ENCODE measurements around the gene MTCL1.

Gene MTCL1

DNA sequence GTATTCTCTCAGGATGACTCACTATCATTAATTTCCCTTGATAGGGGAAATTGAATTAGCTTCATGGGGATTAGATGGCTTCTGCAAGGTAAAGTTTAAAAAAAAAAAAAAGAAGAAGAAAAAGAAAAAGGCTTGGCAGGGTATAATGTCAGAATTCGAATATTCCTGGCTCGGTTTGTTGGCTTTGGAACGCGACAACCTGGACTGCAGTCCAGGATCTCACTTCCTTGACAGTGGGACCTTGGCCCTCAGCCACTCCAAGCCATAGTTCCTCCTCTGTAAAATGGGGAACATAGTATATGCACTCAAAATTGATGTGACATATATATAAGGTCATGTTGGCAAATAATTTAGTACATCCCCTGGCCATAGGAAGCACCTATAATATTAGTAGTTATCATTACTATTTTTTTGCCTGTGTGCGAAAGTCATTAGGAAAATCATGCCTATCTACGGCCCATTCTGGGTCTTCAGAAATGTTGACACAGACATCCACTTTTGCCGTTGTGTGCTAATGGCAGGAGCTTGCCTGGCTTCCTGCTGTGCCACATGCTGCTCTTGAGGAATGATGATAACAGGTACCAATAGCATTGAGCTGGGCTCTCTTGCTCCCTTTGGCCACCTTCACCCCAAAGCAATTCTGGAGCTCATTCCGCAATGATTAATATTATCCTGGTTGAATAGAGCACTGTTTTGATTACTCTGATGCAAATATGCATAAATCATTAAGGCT is 97.9 kb downstream of the MTCL1 start:
- Histone ChIP-seq H4K91ac (ENCODE audit: low read depth, low read length) (no peak overlapping the region), H3K4me2 (ENCODE audit: low read length) (no peak overlapping the region), H3K9me3 (ENCODE audit: insufficient read depth, low read depth, low read length) (no peaks in the 10 kb centered on the region), H3K14ac (ENCODE audit: low read length) (no peak overlapping the region), H2BK5ac (ENCODE audit: low read depth, low read length, poor library complexity) (no peak overlapping the region), H3K79me1 (ENCODE audit: low read length) (peaks cover 8% of the 10 kb centered on the region), H3K9ac (ENCODE audit: low read length) (no peak overlapping the region), H2AFZ (ENCODE audit: insufficient read depth, low read length, poor library complexity) (no peak overlapping the region), H2BK12ac (ENCODE audit: low read length) (no peak overlapping the region), H3K27ac (ENCODE audit: low read depth, low read length) (no peak overlapping the region), H2AK5ac (ENCODE audit: low read length) (no peak overlapping the region), H3K4ac (ENCODE audit: low read depth, low read length) (no peak overlapping the region), H2BK120ac (ENCODE audit: insufficient read depth, low read length, poor library complexity) (no peak overlapping the region), H3K36me3 (ENCODE audit: control insufficient read depth in 1 of 2, insufficient read depth in 2 of 2, low read length in 2 of 2) (no peaks in the 10 kb centered on the region), H3K23ac (ENCODE audit: low read length) (no peak overlapping the region), H4K12ac (ENCODE audit: low read depth, low read length) (no peak overlapping the region), H3K27me3 (ENCODE audit: insufficient read depth, low read length) (no peaks in the 10 kb centered on the region), H3K18ac (ENCODE audit: low read length) (no peak overlapping the region), H3K4me1 (ENCODE audit: control insufficient read depth in 1 of 2, insufficient read depth in 2 of 2, low read length in 2 of 2) (peaks cover 18 to 21% of the 10 kb centered on the region in 2 experiments), H3K4me3 (ENCODE audit: low read depth, low read length) (no peak overlapping the region), H4K8ac (ENCODE audit: low read depth, low read length) (no peak overlapping the region), H3K79me2 (ENCODE audit: control insufficient read depth, insufficient read depth, low read length, poor library complexity) (no peaks in the 10 kb centered on the region)
- no CpG with 5 or more reads among the region's 8 CpGs for WGBS (ENCODE audit: extremely low coverage, insufficient coverage, insufficient read length)
- no peak for DNase-seq

DNA sequence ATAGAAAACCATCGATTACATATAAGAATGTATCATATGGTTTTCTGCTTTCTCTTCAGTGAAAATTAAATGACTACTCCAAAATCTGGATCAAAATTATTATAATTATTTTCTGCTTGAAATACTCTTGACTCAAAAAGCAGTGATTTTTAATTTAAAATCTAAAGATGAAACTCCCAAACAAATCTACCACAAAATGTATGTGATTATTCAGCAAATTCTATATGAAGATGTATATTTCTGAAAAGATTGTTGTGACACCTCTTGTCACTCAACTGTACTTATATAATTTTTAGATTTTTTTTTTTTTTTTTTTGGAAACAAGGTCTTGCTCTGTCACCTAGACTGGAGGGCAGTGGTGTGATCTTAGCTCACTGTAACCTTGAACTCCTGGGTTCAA is 98.6 kb downstream of the MTCL1 start:
- no CpG with 5 or more reads among the region's 1 CpG for WGBS (ENCODE audit: extremely low coverage, insufficient coverage, insufficient read length)
- H3K23ac ChIP-seq (ENCODE audit: low read length), result no peak overlapping the region
- no peaks in the 10 kb centered on the region for H3K79me2 ChIP-seq (ENCODE audit: control insufficient read depth, insufficient read depth, low read length, poor library complexity)
- no peaks in the 10 kb centered on the region for H3K36me3 ChIP-seq (ENCODE audit: control insufficient read depth in 1 of 2, insufficient read depth in 2 of 2, low read length in 2 of 2)
- H3K9me3 ChIP-seq (ENCODE audit: insufficient read depth, low read depth, low read length), result no peaks in the 10 kb centered on the region
- no peak overlapping the region for H3K14ac ChIP-seq (ENCODE audit: low read length)
- no peak overlapping the region for H3K9ac ChIP-seq (ENCODE audit: low read length)
- H3K27me3 ChIP-seq (ENCODE audit: insufficient read depth, low read length), result no peaks in the 10 kb centered on the region
- no peak overlapping the region for H2BK5ac ChIP-seq (ENCODE audit: low read depth, low read length, poor library complexity)
- no peak overlapping the region for H3K4me3 ChIP-seq (ENCODE audit: low read depth, low read length)
- peaks cover 8% of the 10 kb centered on the region for H3K79me1 ChIP-seq (ENCODE audit: low read length)
- no peak overlapping the region for H3K4ac ChIP-seq (ENCODE audit: low read depth, low read length)
- no peak overlapping the region for H2BK120ac ChIP-seq (ENCODE audit: insufficient read depth, low read length, poor library complexity)
- no peak overlapping the region for H2AFZ ChIP-seq (ENCODE audit: insufficient read depth, low read length, poor library complexity)
- no peak overlapping the region for H4K12ac ChIP-seq (ENCODE audit: low read depth, low read length)
- DNase-seq, result no peak
- no peak overlapping the region for H4K91ac ChIP-seq (ENCODE audit: low read depth, low read length)
- H4K8ac ChIP-seq (ENCODE audit: low read depth, low read length), result no peak overlapping the region
- peaks cover 18 to 21% of the 10 kb centered on the region in 2 experiments for H3K4me1 ChIP-seq (ENCODE audit: control insufficient read depth in 1 of 2, insufficient read depth in 2 of 2, low read length in 2 of 2)
- H2BK12ac ChIP-seq (ENCODE audit: low read length), result no peak overlapping the region
- H3K18ac ChIP-seq (ENCODE audit: low read length), result no peak overlapping the region
- H3K27ac ChIP-seq (ENCODE audit: low read depth, low read length), result no peak overlapping the region
- H2AK5ac ChIP-seq (ENCODE audit: low read length), result no peak overlapping the region
- H3K4me2 ChIP-seq (ENCODE audit: low read length), result no peak overlapping the region

DNA sequence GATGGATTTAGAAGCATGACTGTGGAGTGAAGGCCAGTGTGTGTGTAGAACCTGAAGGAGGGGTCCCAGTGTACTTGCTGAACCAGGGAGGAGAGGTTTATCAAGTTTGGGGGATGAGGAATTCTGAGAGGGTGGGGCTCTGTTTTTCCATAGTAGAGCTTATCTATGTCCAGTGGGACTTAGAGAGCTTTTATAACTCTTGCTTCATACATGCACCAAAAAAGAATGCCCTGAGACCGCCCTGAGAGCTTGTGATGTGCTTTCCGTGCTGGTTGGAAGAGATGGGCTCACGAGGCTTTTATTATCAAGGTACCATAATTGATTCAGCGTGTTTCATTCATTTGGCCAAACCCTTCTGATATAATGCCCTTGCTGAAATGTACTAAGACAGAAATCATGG is 100.2 kb downstream of the MTCL1 start:
- no peaks in the 10 kb centered on the region for H3K36me3 ChIP-seq (ENCODE audit: control insufficient read depth in 1 of 2, insufficient read depth in 2 of 2, low read length in 2 of 2)
- no peak overlapping the region for H4K8ac ChIP-seq (ENCODE audit: low read depth, low read length)
- WGBS (ENCODE audit: extremely low coverage, insufficient coverage, insufficient read length), result no CpG with 5 or more reads among the region's 4 CpGs
- no peak overlapping the region for H3K4ac ChIP-seq (ENCODE audit: low read depth, low read length)
- H2AK5ac ChIP-seq (ENCODE audit: low read length), result no peak overlapping the region
- no peak overlapping the region for H2BK12ac ChIP-seq (ENCODE audit: low read length)
- H3K27ac ChIP-seq (ENCODE audit: low read depth, low read length), result no peak overlapping the region
- H3K9me3 ChIP-seq (ENCODE audit: insufficient read depth, low read depth, low read length), result peaks cover 2% of the 10 kb centered on the region
- H3K18ac ChIP-seq (ENCODE audit: low read length), result no peak overlapping the region
- DNase-seq, result no peak
- peaks cover 3% of the 10 kb centered on the region for H3K79me1 ChIP-seq (ENCODE audit: low read length)
- H3K4me3 ChIP-seq (ENCODE audit: low read depth, low read length), result no peak overlapping the region
- no peak overlapping the region for H3K23ac ChIP-seq (ENCODE audit: low read length)
- H3K79me2 ChIP-seq (ENCODE audit: control insufficient read depth, insufficient read depth, low read length, poor library complexity), result no peaks in the 10 kb centered on the region
- H4K12ac ChIP-seq (ENCODE audit: low read depth, low read length), result no peak overlapping the region
- H3K9ac ChIP-seq (ENCODE audit: low read length), result no peak overlapping the region
- no peak overlapping the region for H2AFZ ChIP-seq (ENCODE audit: insufficient read depth, low read length, poor library complexity)
- no peak overlapping the region for H2BK5ac ChIP-seq (ENCODE audit: low read depth, low read length, poor library complexity)
- H3K4me2 ChIP-seq (ENCODE audit: low read length), result no peak overlapping the region
- no peaks in the 10 kb centered on the region for H3K27me3 ChIP-seq (ENCODE audit: insufficient read depth, low read length)
- H3K4me1 ChIP-seq (ENCODE audit: control insufficient read depth in 1 of 2, insufficient read depth in 2 of 2, low read length in 2 of 2), result peaks cover 10 to 12% of the 10 kb centered on the region in 2 experiments
- no peak overlapping the region for H3K14ac ChIP-seq (ENCODE audit: low read length)
- H4K91ac ChIP-seq (ENCODE audit: low read depth, low read length), result no peak overlapping the region
- H2BK120ac ChIP-seq (ENCODE audit: insufficient read depth, low read length, poor library complexity), result no peak overlapping the region

DNA sequence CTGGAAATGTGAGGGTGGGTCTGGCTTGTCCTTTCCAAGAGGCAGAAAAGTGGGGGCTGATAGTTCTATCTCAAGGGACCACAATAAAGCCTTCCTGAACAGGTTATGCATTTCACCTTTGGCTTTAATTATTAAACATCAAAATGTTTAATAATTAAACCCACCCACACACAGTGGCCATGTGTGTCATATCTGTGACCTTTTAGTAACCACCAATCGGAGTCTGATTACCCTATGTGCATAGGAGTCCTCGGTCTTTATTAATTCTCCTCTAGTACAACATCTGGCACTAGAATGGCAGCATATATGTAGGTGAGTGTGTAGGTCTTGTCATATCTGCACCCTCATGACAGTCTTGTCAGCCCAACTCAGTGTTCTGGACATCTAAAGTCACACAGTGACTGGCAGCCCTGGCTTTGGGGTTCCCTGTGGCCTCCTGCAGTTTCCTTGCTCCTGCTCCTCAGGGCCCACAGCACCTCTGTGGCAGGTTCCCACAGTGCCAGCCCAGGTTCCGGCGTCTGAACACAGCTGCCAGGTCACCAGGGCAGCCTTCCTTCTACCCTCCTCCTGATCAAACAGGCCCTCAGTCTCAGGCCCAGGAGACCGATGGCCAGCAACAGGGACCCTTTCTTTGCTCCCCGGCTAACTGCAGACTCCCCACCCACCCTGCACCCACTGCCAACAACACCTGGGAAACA is 100.9 kb downstream of the MTCL1 start:
- Histone ChIP-seq H3K4me1 (ENCODE audit: control insufficient read depth in 1 of 2, insufficient read depth in 2 of 2, low read length in 2 of 2) (peaks cover 5 to 8% of the 10 kb centered on the region in 2 experiments), H2BK12ac (ENCODE audit: low read length) (no peak overlapping the region), H2AFZ (ENCODE audit: insufficient read depth, low read length, poor library complexity) (no peak overlapping the region), H3K79me1 (ENCODE audit: low read length) (no peaks in the 10 kb centered on the region), H3K79me2 (ENCODE audit: control insufficient read depth, insufficient read depth, low read length, poor library complexity) (no peaks in the 10 kb centered on the region), H4K12ac (ENCODE audit: low read depth, low read length) (no peak overlapping the region), H3K9me3 (ENCODE audit: insufficient read depth, low read depth, low read length) (peaks cover 2% of the 10 kb centered on the region), H4K8ac (ENCODE audit: low read depth, low read length) (no peak overlapping the region), H3K4me2 (ENCODE audit: low read length) (no peak overlapping the region), H3K27ac (ENCODE audit: low read depth, low read length) (no peak overlapping the region), H2BK5ac (ENCODE audit: low read depth, low read length, poor library complexity) (no peak overlapping the region), H3K23ac (ENCODE audit: low read length) (no peak overlapping the region), H3K27me3 (ENCODE audit: insufficient read depth, low read length) (no peaks in the 10 kb centered on the region), H3K9ac (ENCODE audit: low read length) (no peak overlapping the region), H3K4ac (ENCODE audit: low read depth, low read length) (no peak overlapping the region), H3K18ac (ENCODE audit: low read length) (no peak overlapping the region), H3K4me3 (ENCODE audit: low read depth, low read length) (no peak overlapping the region), H4K91ac (ENCODE audit: low read depth, low read length) (no peak overlapping the region), H2AK5ac (ENCODE audit: low read length) (no peak overlapping the region), H3K36me3 (ENCODE audit: control insufficient read depth in 1 of 2, insufficient read depth in 2 of 2, low read length in 2 of 2) (no peaks in the 10 kb centered on the region), H3K14ac (ENCODE audit: low read length) (no peak overlapping the region), H2BK120ac (ENCODE audit: insufficient read depth, low read length, poor library complexity) (no peak overlapping the region)
- DNase-seq, result no peak
- no CpG with 5 or more reads among the region's 6 CpGs for WGBS (ENCODE audit: extremely low coverage, insufficient coverage, insufficient read length)

All from trophoblast cell (in vitro differentiated cells and primary cell).